IMR-90 (cell line): Measurements from ENCODE around the gene GRAMD1B.

Experiments used
- BHLHE40 ChIP-seq: fragments of 150-350 bp; IDR thresholded peaks from 2 replicates; pipeline ENCODE4 v1.6.1; 2016; ENCODE audit warnings: mild to moderate bottlenecking, low read depth, low read length
- CEBPB ChIP-seq: IDR thresholded peaks from 2 replicates; pipeline ENCODE4 v1.6.1; 2012; ENCODE audit warnings: low read depth, low read length, improper control_type of control experiment
- MAZ ChIP-seq: IDR thresholded peaks from 2 replicates; pipeline ENCODE4 v1.6.1; 2012; ENCODE audit warnings: low read depth, mild to moderate bottlenecking, low read length, improper control_type of control experiment, moderate library complexity, borderline replicate concordance
- MXI1 ChIP-seq: IDR thresholded peaks from 2 replicates; pipeline ENCODE4 v1.6.1; 2012; ENCODE audit warnings: low read depth, mild to moderate bottlenecking, low read length, moderate library complexity, borderline replicate concordance
- POLR2A ChIP-seq: IDR thresholded peaks from 2 replicates; pipeline ENCODE4 v1.6.1; 2012; ENCODE audit warnings: mild to moderate bottlenecking, low read depth, low read length
- RFX5 ChIP-seq: IDR thresholded peaks from 2 replicates; pipeline ENCODE4 v1.8.0; 2012; ENCODE audit warnings: low read depth, mild to moderate bottlenecking, low read length, moderate library complexity
- SMC3 ChIP-seq: fragments of 150-350 bp; IDR thresholded peaks from 2 replicates; pipeline ENCODE4 v1.6.1; 2016; ENCODE audit warnings: low read depth, mild to moderate bottlenecking, antibody characterized with exemption, low read length, moderate library complexity
- TF ChIP-seq, protein P1 (sequence below): conservative IDR thresholded peaks from 2 replicates; pipeline ENCODE4 v1.5.1; 2012; ENCODE audit warnings: mild to moderate bottlenecking, low read depth, low read length, improper control_type of control experiment
- TF ChIP-seq, protein P2 (sequence below): fragments of 150-350 bp; IDR thresholded peaks from 2 replicates; pipeline ENCODE4 v1.6.1; 2016; ENCODE audit warnings: low read depth, mild to moderate bottlenecking, low read length, moderate library complexity, borderline replicate concordance
- TF ChIP-seq, protein P3 (sequence below): fragments of 150-350 bp; IDR thresholded peaks from 2 replicates; pipeline ENCODE4 v1.6.1; 2017; ENCODE audit warnings: mild to moderate bottlenecking, antibody characterized with exemption, low read length, low read depth

DNA sequence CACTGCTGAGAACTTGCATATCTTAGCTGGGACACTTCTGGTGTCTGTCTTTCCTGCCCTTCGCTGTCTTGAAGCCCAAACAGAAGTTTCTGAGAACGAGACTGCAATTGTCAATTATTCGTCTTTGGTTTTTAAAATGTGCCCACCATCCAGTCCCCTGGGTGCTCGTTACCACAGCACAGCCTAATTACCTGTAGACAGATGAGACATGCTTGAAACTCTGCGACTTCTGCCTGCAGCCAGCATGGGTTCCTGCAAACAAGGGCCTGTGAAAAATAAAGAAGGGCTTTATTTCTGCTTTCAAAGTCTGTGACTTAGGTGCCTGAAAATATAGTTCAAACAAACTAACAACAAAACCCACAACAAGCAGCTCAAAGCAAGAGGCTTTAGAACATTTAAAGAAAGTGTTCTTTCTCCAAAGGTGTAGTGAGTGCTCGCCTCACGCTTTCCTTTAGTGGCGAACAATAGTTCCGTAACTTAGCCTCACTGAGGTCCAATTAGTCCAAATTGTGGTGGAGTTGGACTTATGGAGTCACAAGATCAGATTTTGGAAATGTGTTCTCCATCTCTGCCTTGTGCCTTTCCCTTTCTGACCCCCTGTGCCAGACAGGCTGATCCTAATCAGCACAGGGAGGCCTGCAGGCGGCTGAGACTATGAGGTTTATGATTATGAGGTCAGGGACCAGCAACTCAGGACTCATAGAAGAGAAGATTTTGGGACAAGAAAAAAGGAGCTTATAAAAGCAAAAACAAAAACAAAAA is 20.4 kb upstream of the GRAMD1B start:
- TF ChIP-seq, protein P1, sequence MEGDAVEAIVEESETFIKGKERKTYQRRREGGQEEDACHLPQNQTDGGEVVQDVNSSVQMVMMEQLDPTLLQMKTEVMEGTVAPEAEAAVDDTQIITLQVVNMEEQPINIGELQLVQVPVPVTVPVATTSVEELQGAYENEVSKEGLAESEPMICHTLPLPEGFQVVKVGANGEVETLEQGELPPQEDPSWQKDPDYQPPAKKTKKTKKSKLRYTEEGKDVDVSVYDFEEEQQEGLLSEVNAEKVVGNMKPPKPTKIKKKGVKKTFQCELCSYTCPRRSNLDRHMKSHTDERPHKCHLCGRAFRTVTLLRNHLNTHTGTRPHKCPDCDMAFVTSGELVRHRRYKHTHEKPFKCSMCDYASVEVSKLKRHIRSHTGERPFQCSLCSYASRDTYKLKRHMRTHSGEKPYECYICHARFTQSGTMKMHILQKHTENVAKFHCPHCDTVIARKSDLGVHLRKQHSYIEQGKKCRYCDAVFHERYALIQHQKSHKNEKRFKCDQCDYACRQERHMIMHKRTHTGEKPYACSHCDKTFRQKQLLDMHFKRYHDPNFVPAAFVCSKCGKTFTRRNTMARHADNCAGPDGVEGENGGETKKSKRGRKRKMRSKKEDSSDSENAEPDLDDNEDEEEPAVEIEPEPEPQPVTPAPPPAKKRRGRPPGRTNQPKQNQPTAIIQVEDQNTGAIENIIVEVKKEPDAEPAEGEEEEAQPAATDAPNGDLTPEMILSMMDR, result no peak
- TF ChIP-seq SMC3 (no peak), RFX5 (no peak), POLR2A (no peak), CEBPB (no peak), BHLHE40 (no peak), MAZ (no peak), MXI1 (no peak)
- TF ChIP-seq, protein P2, sequence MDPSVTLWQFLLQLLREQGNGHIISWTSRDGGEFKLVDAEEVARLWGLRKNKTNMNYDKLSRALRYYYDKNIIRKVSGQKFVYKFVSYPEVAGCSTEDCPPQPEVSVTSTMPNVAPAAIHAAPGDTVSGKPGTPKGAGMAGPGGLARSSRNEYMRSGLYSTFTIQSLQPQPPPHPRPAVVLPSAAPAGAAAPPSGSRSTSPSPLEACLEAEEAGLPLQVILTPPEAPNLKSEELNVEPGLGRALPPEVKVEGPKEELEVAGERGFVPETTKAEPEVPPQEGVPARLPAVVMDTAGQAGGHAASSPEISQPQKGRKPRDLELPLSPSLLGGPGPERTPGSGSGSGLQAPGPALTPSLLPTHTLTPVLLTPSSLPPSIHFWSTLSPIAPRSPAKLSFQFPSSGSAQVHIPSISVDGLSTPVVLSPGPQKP, result no peak
- TF ChIP-seq, protein P3, sequence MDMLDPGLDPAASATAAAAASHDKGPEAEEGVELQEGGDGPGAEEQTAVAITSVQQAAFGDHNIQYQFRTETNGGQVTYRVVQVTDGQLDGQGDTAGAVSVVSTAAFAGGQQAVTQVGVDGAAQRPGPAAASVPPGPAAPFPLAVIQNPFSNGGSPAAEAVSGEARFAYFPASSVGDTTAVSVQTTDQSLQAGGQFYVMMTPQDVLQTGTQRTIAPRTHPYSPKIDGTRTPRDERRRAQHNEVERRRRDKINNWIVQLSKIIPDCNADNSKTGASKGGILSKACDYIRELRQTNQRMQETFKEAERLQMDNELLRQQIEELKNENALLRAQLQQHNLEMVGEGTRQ, result no peak
